ENCODE results near the gene ARFGAP1.

Gene ARFGAP1

GRCh38 chr20:63282946-63283345, 10.3 kb downstream of the ARFGAP1 start:
- H3K4me3 ChIP-seq (replicated peaks; ENCODE audit: low read depth, low read length) = no peak overlapping the region
- no peak for DNase-seq (ENCODE audit: low read depth)
- TF ChIP-seq, protein P1, sequence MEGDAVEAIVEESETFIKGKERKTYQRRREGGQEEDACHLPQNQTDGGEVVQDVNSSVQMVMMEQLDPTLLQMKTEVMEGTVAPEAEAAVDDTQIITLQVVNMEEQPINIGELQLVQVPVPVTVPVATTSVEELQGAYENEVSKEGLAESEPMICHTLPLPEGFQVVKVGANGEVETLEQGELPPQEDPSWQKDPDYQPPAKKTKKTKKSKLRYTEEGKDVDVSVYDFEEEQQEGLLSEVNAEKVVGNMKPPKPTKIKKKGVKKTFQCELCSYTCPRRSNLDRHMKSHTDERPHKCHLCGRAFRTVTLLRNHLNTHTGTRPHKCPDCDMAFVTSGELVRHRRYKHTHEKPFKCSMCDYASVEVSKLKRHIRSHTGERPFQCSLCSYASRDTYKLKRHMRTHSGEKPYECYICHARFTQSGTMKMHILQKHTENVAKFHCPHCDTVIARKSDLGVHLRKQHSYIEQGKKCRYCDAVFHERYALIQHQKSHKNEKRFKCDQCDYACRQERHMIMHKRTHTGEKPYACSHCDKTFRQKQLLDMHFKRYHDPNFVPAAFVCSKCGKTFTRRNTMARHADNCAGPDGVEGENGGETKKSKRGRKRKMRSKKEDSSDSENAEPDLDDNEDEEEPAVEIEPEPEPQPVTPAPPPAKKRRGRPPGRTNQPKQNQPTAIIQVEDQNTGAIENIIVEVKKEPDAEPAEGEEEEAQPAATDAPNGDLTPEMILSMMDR (IDR thresholded peaks at IDR 0.05; ENCODE audit: low read length, missing control alignments) = no peak

GRCh38 chr20:63283397-63284082, 10.9 kb downstream of the ARFGAP1 start:
- H3K4me3 ChIP-seq (replicated peaks; ENCODE audit: low read depth, low read length) = no peak overlapping the region
- no peak for DNase-seq (ENCODE audit: low read depth)
- TF ChIP-seq, protein P1 (IDR thresholded peaks at IDR 0.05; ENCODE audit: low read length, missing control alignments) = no peak

DNA sequence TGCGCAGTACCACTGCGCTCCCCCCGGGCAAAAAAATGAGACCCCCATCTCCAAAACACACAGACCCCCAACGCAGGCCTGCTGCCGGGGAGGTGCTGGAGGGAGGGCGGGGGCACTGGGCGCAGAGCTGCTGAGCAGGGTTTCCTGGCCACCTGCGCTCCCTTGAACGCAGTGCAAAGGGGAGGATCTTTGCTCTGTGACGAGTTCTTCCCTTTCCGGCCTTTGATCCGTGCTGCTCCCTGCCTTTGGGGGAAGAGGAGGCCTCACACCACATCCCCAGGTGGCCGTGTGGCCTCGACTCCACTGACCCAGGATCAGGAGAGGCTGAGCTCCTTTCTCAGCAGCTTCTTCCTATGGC, 11.4 kb downstream of the ARFGAP1 start:
- TF ChIP-seq, protein P1 (IDR thresholded peaks at IDR 0.05; ENCODE audit: low read length, missing control alignments) = no peak
- no peak for DNase-seq (ENCODE audit: low read depth)
- no peak overlapping the region for H3K4me3 ChIP-seq (replicated peaks; ENCODE audit: low read depth, low read length)

DNA sequence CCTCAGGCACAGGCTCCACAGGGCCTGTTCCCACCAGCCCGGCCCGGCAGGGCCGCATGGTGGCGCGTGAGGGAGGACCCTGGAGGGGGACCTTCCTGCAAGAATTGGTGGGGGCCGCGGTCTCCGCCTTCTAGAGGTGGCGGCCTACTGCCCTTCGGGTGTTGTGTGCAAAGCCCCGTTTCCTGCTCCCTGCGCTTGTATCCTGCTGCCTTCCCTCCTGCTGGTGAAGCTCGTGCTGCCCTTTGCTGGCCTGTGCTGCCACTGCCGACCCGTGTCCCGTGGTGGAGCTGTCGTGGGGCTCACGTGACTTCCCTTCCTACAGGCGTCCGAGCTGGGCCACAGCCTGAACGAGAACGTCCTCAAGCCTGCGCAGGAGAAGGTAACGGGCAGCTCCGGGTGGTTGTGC, 11.9 kb downstream of the ARFGAP1 start:
- TF ChIP-seq, protein P1 (IDR thresholded peaks at IDR 0.05; ENCODE audit: low read length, missing control alignments) = no peak
- no peak for DNase-seq (ENCODE audit: low read depth)
- H3K4me3 ChIP-seq (replicated peaks; ENCODE audit: low read depth, low read length) = no peak overlapping the region

- no peak overlapping the region for H3K4me3 ChIP-seq (replicated peaks; ENCODE audit: low read depth, low read length)
- TF ChIP-seq, protein P1 (IDR thresholded peaks at IDR 0.05; ENCODE audit: low read length, missing control alignments) = no peak
- DNase-seq (ENCODE audit: low read depth) = no peak
Observed at GRCh38 chr20:63284981-63285524, 12.4 kb downstream of the ARFGAP1 start.

GRCh38 chr20:63285636-63286615, 13.3 kb downstream of the ARFGAP1 start:
- TF ChIP-seq, protein P1 (IDR thresholded peaks at IDR 0.05; ENCODE audit: low read length, missing control alignments) = no peak
- H3K4me3 ChIP-seq (replicated peaks; ENCODE audit: low read depth, low read length) = no peak overlapping the region
- no peak for DNase-seq (ENCODE audit: low read depth)
